Measurements from ENCODE around the gene POLG2. TPM values are rescaled to one million over a fixed set of nuclear protein-coding genes. Genes with fewer than 3 reads are reported as not detected.
"Not testable (repeated sequence)": the region's sequence is repeated elsewhere in the genome, so short reads cannot be mapped to it uniquely, and the experiment has no call there.

Gene POLG2
- total RNA-seq, 1 donor from 2014 or later: 29.3 TPM

DNA sequence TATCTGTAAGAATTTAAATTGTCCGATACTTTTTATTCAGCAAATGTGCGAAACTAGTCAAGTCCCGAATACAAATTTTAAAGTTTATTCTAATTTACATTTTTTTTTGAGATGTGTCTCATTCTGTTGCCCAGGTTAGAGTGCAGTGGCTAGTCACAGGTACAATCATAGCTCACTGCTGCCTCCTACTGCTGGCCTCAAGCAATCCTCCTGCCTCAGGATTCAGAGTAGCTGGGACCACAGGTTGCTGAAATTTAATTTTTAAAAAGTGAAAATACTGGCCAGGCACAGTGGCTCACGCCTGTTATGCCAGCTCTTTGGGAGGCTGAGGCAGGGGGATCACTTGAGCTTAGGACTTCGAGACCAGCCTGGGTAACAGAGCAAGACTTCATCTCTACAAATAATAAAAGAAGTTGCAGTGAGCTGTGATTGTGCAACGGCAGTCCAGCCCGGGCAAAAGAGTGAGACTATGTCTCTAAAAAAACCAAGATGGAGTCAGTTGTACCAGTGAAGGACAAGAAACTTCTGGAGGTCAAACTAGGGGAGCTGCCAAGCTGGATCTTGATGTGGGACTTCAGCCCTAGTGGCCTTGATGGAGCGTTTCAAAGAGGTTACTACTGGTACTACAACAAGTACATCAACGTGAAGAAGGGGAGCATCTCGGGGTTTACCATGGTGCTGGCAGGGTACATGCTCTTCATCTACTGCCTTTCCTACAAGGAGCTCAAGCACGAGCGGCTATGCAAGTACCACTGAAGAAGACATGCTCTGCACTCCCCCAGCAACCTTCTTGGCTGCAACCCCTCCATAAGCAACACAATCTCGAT is 5.6 kb downstream of the POLG2 start:
- intact Hi-C loops (cut with micrococcal nuclease): loop anchor here (1.0 kb wide), 4 partner anchors 71 to 184 kb away; no protein-coding TSS in a partner anchor

DNA sequence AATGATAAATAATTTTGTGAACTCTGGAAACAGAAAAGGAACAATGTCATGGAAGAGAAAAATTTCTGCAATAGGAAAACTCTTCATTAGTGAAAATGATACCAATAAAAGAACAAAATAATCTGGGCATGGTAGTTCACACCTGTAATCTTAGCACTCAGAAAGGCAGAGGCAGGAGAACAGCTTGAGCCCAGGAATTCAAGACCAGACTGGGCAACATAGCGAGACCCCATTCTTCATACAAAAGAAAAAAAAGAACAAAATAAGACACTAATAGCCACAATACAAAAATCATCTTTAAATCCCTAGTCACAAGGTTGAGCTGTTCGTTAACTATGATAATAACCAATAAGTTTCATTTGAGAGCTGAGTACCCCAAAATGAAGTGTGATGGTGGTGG is 8.6 kb downstream of the POLG2 start:
- intact Hi-C loops (cut with micrococcal nuclease): no loop called here

DNA sequence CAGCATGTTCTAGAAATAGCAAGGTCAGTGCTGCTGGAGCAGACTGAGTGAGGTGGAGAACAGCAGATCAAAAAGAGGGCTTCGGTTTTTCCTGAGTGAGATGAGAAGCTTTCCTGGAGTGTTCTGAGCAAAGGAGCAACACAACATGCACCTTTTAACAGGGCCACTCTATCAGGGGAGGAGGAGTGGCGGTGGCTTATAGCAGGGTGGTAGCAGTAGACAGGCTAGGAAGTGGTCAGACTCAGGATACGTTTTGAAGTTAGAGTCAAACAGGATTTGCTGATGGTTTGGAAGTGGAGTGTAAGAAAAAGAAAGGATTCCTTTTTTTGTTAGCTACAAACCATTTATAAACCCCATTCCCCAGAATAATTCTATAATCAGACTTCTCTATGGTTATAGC is 12.5 kb downstream of the POLG2 start:
- intact Hi-C loops (cut with micrococcal nuclease): no loop called here

DNA sequence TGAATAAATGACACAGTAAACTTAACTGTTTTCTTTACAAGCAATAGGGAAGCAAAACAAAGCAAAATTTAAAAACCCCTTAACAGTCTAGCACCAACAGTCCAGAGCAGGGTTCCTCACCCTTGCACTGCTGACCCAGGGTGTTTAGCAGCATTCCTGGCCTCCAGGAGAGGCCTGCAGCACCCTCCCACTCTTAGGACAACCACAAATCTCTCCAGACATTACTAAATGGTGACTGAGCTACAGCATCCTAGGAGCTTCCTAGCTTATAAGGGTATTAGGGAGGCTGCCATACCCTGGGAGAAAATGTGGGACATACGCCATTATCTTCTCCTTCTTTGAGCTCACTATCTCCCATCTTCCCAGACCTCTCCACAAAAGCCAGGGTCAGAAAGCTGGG is 15.9 kb downstream of the POLG2 start:
- intact Hi-C loops (cut with micrococcal nuclease): no loop called here

DNA sequence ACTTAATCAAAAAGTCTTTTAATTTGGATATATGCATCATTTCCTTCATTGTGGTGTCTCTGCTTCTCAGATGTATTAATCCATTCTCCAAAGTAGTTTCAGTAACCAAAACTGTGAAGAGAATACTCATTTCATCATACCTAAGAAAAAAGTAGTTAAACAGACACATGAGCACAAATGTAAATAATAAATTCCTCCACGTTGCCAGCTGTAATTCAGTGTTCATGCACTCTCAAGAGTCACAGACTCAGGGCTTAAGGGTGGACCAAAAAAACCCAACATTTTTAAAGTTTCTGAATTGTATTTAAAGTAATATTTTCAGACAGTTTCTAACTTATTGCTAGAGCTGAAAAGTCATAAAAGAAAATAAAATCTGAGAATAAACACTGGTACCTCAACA is 19.0 kb downstream of the POLG2 start:
- intact Hi-C loops (cut with micrococcal nuclease): no loop called here

DNA sequence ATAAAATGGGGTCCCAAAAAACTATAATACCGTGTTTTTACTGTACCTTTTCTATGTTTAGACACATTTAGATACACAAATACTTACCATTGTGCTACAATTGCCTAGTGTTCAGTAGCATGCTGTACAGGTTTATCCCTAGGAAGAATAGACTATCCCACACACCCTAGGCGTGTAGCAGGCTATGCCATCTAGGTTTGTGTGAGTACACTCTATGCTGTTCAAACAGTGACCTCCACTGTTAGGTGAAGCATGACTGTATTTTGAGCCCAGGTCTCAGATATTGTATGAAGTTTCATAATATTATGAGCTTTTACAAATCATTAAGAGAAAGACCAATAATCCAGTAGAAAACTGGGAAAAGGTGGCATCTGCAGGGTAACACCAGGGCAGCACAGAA is 24.3 kb downstream of the POLG2 start:
- intact Hi-C loops (cut with micrococcal nuclease): no loop called here

DNA sequence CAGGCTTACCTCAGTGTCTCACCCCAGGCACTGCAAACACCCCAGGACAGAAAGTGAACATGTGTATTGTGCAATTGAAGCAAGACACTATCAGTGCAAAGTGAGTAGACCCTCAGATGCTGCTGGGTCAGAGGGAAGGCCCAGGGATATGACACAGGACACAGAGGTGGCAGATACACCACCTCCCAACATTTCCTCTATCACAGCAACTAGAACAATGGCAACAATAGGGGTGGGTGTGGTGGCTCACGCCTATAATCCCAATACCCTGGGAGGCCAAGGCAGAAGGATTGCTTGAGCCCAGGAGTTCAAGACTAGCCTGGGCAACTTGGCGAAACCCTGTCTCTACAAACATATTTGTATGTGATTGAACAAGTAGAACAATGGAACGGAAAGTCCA is 25.4 kb downstream of the POLG2 start:
- intact Hi-C loops (cut with micrococcal nuclease): no loop called here

DNA sequence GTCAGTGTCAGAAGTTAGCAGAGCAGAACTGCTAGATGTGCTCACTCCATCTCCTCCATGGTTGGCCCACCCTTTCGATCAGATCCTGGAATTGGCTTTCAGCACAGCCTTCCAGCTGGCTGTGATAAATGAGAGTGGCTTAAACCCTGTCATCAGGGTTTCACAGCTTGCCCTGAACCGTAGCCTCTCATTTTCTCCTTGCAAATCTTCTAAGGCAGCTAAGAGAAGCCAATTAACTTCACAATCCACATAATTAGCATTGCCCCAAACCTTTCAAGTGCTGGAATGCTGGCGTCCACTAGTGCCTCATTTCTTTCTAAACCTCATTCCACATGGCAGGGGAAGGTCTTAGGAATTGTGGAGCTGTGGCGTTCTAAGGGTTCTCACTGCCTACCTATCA is 26.2 kb downstream of the POLG2 start:
- intact Hi-C loops (cut with micrococcal nuclease): no loop called here

DNA sequence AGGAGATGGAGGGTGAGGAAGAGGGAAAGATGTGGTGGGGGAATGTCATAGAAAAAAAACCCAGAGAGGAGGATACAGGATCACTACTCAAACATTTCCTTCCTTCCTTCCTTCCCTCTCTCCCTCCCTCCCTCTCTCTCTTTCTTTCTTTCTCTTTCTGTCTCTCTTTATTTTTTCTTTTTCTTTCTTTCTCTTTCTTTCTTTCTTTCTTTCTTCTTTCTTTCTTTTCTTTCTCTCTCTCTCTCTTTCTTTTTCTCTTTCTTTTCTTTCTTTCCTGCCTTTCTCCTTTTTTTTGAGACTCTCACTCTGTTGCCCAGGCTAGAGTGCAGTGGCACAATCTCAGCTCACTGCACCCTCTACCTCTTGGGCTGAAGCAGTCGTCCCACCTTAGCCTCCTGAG is 30.0 kb downstream of the POLG2 start:
- intact Hi-C loops (cut with micrococcal nuclease): not testable (repeated sequence)

DNA sequence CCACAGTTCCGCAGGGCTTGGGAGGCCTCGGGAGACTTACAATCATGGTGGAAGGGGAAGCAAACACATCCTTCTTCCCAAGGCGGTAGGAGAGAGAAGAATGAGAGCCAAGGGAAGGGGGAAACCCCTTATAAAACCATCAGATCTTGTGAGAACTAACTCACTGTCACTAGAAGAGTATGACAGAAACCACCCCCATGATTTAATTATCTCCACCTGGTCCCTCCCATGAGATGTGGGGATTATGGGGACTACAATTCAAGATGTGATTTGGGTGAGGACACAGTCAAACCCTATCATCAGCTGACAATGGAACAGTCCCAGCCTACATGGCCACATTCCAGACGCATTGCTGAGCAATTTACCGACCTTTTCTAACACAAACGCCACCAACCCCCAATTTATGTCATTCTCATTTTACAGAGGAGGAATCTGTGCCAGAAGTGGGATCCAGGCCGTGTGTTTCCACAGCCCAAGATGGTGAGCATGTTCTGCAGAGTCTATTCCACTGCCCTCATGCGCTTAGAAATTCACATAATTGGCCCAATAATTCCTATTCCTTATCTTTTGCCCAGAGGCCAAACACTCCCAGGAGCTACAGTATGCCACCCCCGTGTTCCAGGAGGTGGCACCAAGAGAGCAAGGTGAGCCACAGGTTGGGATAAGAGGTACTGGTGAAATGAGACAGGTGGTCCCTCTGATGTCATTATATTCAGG is 30.7 kb downstream of the POLG2 start:
- intact Hi-C loops (cut with micrococcal nuclease): no loop called here

DNA sequence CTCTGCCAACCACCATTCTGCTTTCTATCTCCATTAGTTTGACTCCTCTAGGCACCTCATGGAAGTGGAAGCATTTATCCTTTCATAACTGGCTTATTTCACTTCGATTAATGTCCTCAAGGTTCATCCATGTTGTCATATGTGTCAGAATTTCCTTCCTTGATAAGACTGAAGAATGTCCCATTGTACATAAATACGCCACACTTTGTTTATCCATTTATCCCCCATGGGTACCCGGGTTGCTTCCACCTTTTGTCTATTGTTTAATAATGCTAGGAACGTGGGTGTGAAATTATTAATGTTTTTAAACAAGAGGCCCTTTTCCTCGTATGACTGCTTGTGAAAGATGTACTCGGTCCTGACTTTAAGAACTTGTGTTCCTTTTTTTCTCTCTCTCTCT is 35.1 kb downstream of the POLG2 start:
- intact Hi-C loops (cut with micrococcal nuclease): no loop called here

DNA sequence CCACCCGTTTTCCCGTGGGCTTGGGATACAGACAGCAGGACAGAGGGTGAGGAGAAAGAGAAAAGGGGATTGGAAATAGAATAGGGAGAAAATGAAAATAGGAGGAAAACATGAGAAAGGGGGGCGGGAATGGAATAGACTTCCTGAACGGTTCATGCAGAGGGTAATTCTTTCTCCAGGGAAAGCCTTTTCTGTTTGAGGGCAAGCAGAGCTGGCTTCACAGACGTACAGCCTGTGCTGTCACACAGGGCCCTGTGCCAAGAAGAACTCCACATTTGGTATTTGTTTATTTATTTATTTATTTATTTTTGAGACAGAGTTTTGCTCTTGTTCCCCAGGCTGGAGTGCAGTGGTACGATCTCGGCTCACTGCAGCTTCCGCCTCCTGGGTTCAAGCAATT is 35.9 kb downstream of the POLG2 start:
- intact Hi-C loops (cut with micrococcal nuclease): no loop called here

DNA sequence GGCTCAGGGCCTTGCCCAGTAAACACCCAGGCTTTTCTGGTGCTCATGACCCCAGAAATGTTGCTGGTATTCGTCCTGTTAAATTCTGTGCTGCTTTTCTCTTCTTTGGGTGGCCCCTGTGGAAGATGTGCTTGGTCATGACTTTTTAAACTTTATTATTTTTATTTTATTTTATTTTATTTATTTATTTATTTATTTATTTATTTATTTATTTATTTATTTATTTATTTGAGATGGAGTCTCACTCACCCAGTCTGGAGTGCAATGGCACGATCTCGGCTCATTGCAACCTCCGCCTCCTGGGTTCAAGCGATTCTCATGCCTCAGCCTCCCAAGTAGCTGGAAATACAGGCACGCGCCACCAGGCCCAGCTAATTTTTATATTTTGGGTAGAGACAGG is 37.0 kb downstream of the POLG2 start:
- intact Hi-C loops (cut with micrococcal nuclease): not testable (repeated sequence)

DNA sequence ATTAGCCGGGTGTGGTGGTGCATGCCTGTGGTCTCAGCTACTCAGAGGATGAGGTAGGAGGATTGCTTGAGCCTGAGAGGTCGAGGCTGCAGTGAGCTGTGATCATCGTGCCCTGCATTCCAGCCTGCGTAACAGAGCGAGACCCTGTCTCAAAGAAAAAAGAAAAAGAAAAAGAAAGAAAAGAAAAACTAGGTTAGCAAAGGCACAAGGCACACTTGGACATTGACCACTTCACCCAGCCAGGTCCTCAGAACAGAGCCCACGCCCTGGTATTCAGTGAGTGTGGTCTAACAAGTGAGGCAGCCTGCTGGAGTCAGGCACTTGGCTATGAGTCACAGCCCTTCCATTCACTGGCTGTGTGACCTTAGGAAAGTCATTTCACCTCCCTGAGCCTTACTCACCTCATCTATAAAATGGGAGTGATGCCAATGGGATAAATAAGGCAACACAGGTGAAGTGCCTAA is 37.5 kb downstream of the POLG2 start:
- intact Hi-C loops (cut with micrococcal nuclease): no loop called here

DNA sequence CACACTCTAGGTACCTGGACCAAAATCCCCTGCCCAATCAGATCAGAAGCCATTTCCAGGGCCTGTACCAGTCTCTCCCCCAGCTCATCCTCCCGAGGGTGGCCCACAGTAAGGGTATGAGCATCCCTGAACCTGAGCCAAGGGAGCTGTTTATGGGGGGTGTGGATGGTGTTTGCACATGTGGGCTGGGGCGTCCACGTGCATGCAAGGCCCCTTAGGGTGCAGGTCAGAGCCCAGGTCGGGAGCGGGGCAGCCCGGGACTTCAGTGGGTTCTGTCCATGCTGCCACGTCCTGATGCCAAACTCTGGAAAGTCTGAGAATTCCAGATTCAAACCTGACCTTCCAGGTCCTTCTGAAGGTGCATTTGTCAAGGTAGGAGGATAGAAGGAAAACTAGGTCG is 38.1 kb downstream of the POLG2 start:
- intact Hi-C loops (cut with micrococcal nuclease): no loop called here

DNA sequence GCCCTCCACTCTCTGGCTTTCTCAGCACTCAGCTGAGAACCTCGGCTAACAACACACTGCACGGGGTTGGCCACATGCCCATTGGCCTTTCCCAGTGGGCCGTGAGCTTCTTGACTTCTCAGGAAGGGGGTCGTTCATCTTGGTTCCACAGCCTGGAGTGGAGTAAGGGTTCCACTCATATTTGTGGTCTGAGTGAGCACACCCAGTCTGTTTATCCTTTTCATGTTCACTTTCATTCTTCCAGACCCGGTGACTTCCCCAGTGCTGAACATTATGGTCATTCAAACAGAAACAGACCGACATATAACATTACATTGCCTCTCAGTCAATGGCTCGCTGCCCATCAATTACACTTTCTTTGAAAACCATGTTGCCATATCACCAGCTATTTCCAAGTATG is 39.7 kb downstream of the POLG2 start:
- intact Hi-C loops (cut with micrococcal nuclease): loop anchor here (2.0 kb wide), 1 partner anchor 14 kb away; no protein-coding TSS in a partner anchor

DNA sequence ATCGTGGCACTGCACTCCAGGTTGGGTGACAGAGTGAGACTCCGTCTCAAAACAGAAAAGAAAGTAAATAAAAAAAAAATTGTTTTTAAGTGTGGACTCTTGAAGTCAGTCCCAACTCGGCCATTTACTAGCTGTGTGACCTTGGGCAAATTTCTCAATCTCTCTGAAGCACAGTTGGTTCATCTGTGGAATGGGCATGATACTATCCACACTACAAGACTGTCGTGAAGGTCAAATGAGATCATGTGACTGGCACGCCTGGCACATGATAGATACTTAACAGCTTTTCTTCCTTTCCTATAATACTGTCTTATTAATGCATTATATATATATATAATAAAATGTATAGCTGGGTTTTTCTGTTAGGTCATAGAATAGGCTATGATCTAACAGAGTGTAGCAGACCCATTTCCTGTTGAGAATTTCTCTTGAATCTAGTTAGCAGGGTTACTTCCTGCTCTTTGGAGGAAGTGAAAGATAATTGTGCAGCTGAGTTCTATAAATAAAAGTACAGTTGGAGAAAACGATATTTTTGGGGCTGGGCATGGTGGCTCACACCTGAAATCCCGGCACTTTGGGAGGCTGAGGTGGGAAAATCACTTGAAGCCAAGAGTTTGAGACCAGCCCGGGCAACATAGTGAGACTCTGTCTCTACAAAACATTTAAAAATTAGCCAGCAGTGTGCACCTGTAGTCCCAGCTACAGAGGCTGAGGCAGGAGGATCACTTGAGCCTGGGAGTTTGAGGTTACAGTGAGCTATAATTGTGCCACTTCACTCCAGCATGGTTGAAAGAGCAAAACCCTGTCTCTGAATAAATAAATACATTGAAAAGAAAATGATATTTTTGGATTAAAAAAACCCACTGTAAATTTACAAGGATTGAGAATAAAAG is 40.6 kb downstream of the POLG2 start:
- intact Hi-C loops (cut with micrococcal nuclease): loop anchor here (2.0 kb wide), 1 partner anchor 13 kb away; no protein-coding TSS in a partner anchor

DNA sequence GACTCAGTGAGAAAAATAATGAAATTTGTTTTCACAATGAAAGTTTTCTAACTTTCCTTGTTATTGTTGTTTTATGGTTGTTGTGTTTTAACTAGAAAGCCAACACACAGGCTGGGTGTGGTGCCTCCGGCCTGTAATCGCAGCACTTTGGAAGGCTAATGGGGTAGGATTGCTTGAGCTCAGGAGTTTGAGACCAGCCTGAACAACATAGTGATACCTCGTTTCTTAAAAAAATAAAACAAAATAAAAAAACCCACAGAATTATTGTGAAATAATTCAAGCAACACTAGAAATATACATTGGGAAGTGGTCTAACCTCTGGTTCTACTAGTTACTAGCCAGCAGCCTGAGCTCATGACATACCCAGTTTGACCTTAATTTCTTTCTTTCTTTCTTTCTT is 47.3 kb downstream of the POLG2 start:
- intact Hi-C loops (cut with micrococcal nuclease): no loop called here

DNA sequence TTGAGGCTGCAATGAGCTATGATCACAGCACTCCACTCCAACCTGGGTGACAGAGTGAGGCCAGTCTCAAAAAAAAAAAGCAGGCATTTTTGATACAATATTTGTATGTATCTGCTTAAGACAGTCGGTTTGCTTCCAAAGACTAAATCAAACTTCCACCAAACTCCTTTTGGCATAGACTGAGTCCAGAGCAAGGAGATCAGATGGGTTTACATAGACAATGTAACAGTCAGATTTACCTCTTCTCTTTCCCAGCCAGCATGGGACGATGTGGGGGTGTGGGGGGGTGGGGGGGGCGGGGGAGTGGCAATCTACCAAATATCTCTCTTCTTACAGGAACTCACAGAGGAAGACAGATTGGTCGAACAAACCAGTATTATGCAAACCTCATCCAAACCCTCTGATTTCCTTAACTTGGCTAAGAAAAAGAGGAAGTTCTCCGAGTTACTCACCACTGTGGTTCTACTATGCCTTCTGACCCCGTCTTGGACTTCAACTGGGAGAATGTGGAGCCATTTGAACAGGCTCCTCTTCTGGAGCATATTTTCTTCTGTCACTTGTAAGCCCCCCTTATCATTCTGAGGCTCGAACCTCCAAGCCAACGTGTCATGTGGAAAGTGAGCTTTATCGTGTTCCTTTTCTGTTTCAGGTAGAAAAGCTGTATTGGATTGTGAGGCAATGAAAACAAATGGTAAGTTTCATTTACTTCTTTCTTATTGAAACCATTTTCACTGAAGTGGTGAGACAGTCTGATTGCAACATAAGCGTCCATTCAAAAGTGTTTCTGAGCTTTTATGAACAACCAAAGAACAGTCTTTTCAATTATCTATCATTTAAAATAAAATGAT is 48.0 kb downstream of the POLG2 start, which contains the start of gene MILR1:
MILR1 (plus strand) TSS at position 451 of the 848 bp plus-strand sequence; CDS start at position 505, 54 bp downstream.
- intact Hi-C loops (cut with micrococcal nuclease): no loop called here

DNA sequence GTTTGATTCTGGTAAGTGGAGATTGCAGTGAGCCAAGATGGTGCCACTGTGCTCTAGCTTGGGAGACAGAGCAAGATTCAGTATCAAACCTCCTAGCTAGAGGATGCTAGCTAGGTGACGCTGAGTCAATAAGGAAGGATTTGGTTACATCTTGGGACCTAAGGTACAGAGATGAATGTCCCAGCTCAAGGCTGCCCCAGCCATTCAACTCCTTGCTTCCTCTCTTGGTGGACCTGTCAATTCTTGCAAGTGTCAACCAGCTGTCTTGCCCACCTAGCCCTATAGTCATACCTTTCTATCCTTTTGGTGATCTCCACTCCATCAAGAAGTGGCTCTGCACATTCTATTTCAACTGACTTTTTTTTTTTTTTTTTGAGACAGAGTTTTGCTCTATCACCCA is 49.3 kb downstream of the POLG2 start:
- intact Hi-C loops (cut with micrococcal nuclease): no loop called here
